ENCODE results near the gene SLC37A2. TPM values are rescaled to one million over a fixed set of nuclear protein-coding genes. Genes with fewer than 3 reads are reported as not detected.

SLC37A2 gene
- total RNA-seq, 1 donor from 2014 or later: 0.07 TPM

GRCh38 chr11:125061281-125061680 is 1.8 kb upstream of the SLC37A2 start:
- peaks cover 58% of the 10 kb centered on the region for H3K27me3 Mint-ChIP-seq
- intact Hi-C loops (cut with micrococcal nuclease): loop anchor here (5.0 kb wide), 2 partner anchors 51 to 104 kb away; partner anchors contain the start of gene TMEM218
- H3K4me1 Mint-ChIP-seq: peaks cover 2% of the 10 kb centered on the region
- peak; percentile 53 for DNase-seq
- H3K27ac Mint-ChIP-seq: no peak overlapping the region
- no peak overlapping the region for H3K4me3 Mint-ChIP-seq
- no peaks in the 10 kb centered on the region for H3K9me3 Mint-ChIP-seq
- no peaks in the 10 kb centered on the region for H3K36me3 Mint-ChIP-seq (ENCODE audit: low read depth)

GRCh38 chr11:125062218-125062930 is 731 bp upstream of the SLC37A2 start:
- H3K9me3 Mint-ChIP-seq: no peaks in the 10 kb centered on the region
- peak overlapping the region; percentile 87 for H3K4me3 Mint-ChIP-seq
- intact Hi-C loops (cut with micrococcal nuclease): loop anchor here (5.0 kb wide), 2 partner anchors 50 to 105 kb away; partner anchors contain the start of gene TMEM218
- H3K27me3 Mint-ChIP-seq: peaks cover 61% of the 10 kb centered on the region
- H3K27ac Mint-ChIP-seq: no peak overlapping the region
- peaks cover 2% of the 10 kb centered on the region for H3K4me1 Mint-ChIP-seq
- no peaks in the 10 kb centered on the region for H3K36me3 Mint-ChIP-seq (ENCODE audit: low read depth)
- no peak for DNase-seq

- DNase-seq: peak; percentile 59
- no peak overlapping the region for H3K27ac Mint-ChIP-seq
- H3K36me3 Mint-ChIP-seq (ENCODE audit: low read depth): no peaks in the 10 kb centered on the region
- peak overlapping the region; percentile 87 for H3K4me3 Mint-ChIP-seq
- intact Hi-C loops (cut with micrococcal nuclease): loop anchor here (5.0 kb wide), 2 partner anchors 49 to 106 kb away; partner anchors contain the start of gene TMEM218
- no peaks in the 10 kb centered on the region for H3K9me3 Mint-ChIP-seq
- H3K4me1 Mint-ChIP-seq: peaks cover 2% of the 10 kb centered on the region
- peaks cover 63% of the 10 kb centered on the region for H3K27me3 Mint-ChIP-seq
These were observed 431 bp downstream of the SLC37A2 start for GRCh38 chr11:125063429-125064043.

GRCh38 chr11:125064070-125064469 is 965 bp downstream of the SLC37A2 start:
- Mint-ChIP-seq H3K9me3 (no peaks in the 10 kb centered on the region), H3K36me3 (ENCODE audit: low read depth) (no peaks in the 10 kb centered on the region), H3K27ac (no peak overlapping the region), H3K4me1 (peaks cover 2% of the 10 kb centered on the region), H3K4me3 (no peak overlapping the region), H3K27me3 (peaks cover 63% of the 10 kb centered on the region)
- intact Hi-C loops (cut with micrococcal nuclease): loop anchor here (5.0 kb wide), 2 partner anchors 48 to 107 kb away; partner anchors contain the start of gene TMEM218
- no peak for DNase-seq

- Mint-ChIP-seq H3K36me3 (ENCODE audit: low read depth) (no peaks in the 10 kb centered on the region), H3K4me3 (no peak overlapping the region), H3K27ac (no peak overlapping the region), H3K9me3 (no peaks in the 10 kb centered on the region), H3K4me1 (peaks cover 18% of the 10 kb centered on the region), H3K27me3 (peaks cover 39% of the 10 kb centered on the region)
- intact Hi-C loops (cut with micrococcal nuclease): no loop called here
- no peak for DNase-seq
These were observed 5.3 kb downstream of the SLC37A2 start for GRCh38 chr11:125068368-125068767.

GRCh38 chr11:125069008-125069407 is 5.9 kb downstream of the SLC37A2 start:
- Mint-ChIP-seq H3K4me1 (peaks cover 18% of the 10 kb centered on the region), H3K27me3 (peaks cover 34% of the 10 kb centered on the region), H3K27ac (no peak overlapping the region), H3K9me3 (no peaks in the 10 kb centered on the region), H3K4me3 (no peak overlapping the region), H3K36me3 (ENCODE audit: low read depth) (no peaks in the 10 kb centered on the region)
- no peak for DNase-seq
- intact Hi-C loops (cut with micrococcal nuclease): no loop called here

- peaks cover 26% of the 10 kb centered on the region for H3K27me3 Mint-ChIP-seq
- H3K4me1 Mint-ChIP-seq: peaks cover 18% of the 10 kb centered on the region
- H3K9me3 Mint-ChIP-seq: no peaks in the 10 kb centered on the region
- H3K36me3 Mint-ChIP-seq (ENCODE audit: low read depth): no peaks in the 10 kb centered on the region
- intact Hi-C loops (cut with micrococcal nuclease): no loop called here
- H3K4me3 Mint-ChIP-seq: no peak overlapping the region
- no peak overlapping the region for H3K27ac Mint-ChIP-seq
- DNase-seq: no peak
These were observed 6.7 kb downstream of the SLC37A2 start for GRCh38 chr11:125069796-125070195.

- Mint-ChIP-seq H3K4me1 (peaks cover 18% of the 10 kb centered on the region), H3K27me3 (peaks cover 17% of the 10 kb centered on the region), H3K4me3 (no peak overlapping the region), H3K36me3 (ENCODE audit: low read depth) (no peaks in the 10 kb centered on the region), H3K9me3 (no peaks in the 10 kb centered on the region), H3K27ac (no peak overlapping the region)
- intact Hi-C loops (cut with micrococcal nuclease): no loop called here
- no peak for DNase-seq
These were observed 7.7 kb downstream of the SLC37A2 start for GRCh38 chr11:125070699-125071254.

GRCh38 chr11:125071435-125071834 is 8.3 kb downstream of the SLC37A2 start:
- Mint-ChIP-seq H3K4me3 (no peak overlapping the region), H3K36me3 (ENCODE audit: low read depth) (no peaks in the 10 kb centered on the region), H3K9me3 (no peaks in the 10 kb centered on the region), H3K4me1 (peaks cover 18% of the 10 kb centered on the region), H3K27me3 (peaks cover 12% of the 10 kb centered on the region), H3K27ac (no peak overlapping the region)
- intact Hi-C loops (cut with micrococcal nuclease): no loop called here
- no peak for DNase-seq

GRCh38 chr11:125071846-125072217 is 8.7 kb downstream of the SLC37A2 start:
- Mint-ChIP-seq H3K36me3 (ENCODE audit: low read depth) (no peaks in the 10 kb centered on the region), H3K27me3 (peaks cover 11% of the 10 kb centered on the region), H3K4me3 (no peak overlapping the region), H3K27ac (no peak overlapping the region), H3K9me3 (no peaks in the 10 kb centered on the region), H3K4me1 (peaks cover 18% of the 10 kb centered on the region)
- intact Hi-C loops (cut with micrococcal nuclease): no loop called here
- DNase-seq: no peak

- intact Hi-C loops (cut with micrococcal nuclease): no loop called here
- Mint-ChIP-seq H3K4me1 (peaks cover 18% of the 10 kb centered on the region), H3K27me3 (peaks cover 8% of the 10 kb centered on the region), H3K9me3 (no peaks in the 10 kb centered on the region), H3K36me3 (ENCODE audit: low read depth) (no peaks in the 10 kb centered on the region), H3K4me3 (no peak overlapping the region), H3K27ac (no peak overlapping the region)
- no peak for DNase-seq
These were observed 9.3 kb downstream of the SLC37A2 start for GRCh38 chr11:125072218-125072960.

GRCh38 chr11:125072961-125073590 is 10.0 kb downstream of the SLC37A2 start:
- H3K4me3 Mint-ChIP-seq: no peak overlapping the region
- H3K4me1 Mint-ChIP-seq: peaks cover 18% of the 10 kb centered on the region
- intact Hi-C loops (cut with micrococcal nuclease): no loop called here
- no peak overlapping the region for H3K27ac Mint-ChIP-seq
- H3K9me3 Mint-ChIP-seq: no peaks in the 10 kb centered on the region
- no peak for DNase-seq
- H3K36me3 Mint-ChIP-seq (ENCODE audit: low read depth): no peaks in the 10 kb centered on the region
- peaks cover 3% of the 10 kb centered on the region for H3K27me3 Mint-ChIP-seq

GRCh38 chr11:125073616-125074483 is 10.7 kb downstream of the SLC37A2 start:
- H3K4me1 Mint-ChIP-seq: peaks cover 18% of the 10 kb centered on the region
- no peak overlapping the region for H3K4me3 Mint-ChIP-seq
- no peak overlapping the region for H3K27ac Mint-ChIP-seq
- no peaks in the 10 kb centered on the region for H3K36me3 Mint-ChIP-seq (ENCODE audit: low read depth)
- H3K9me3 Mint-ChIP-seq: no peaks in the 10 kb centered on the region
- H3K27me3 Mint-ChIP-seq: peaks cover 3% of the 10 kb centered on the region
- intact Hi-C loops (cut with micrococcal nuclease): no loop called here
- DNase-seq: no peak
